AG10803 (cell line): ENCODE data around the gene FMNL2.
A peak's percentile ranks its signal among the peaks of the same experiment; 100 is the strongest.

Experiments
- DNase-seq: peaks from one replicate; pipeline ENCODE4 v3.0.0; 2010; ENCODE audit warnings: low read depth
- H3K4me3 ChIP-seq: 2 replicates; pipeline ENCODE4 v1.5.1; 2011; ENCODE audit warnings: mild to moderate bottlenecking, low read length, control low read depth
- CTCF ChIP-seq: conservative IDR thresholded peaks from 2 replicates; pipeline ENCODE4 v1.5.1; 2011; ENCODE audit warnings: mild to moderate bottlenecking, low read length, control low read depth, inconsistent platforms

FMNL2 gene

DNA sequence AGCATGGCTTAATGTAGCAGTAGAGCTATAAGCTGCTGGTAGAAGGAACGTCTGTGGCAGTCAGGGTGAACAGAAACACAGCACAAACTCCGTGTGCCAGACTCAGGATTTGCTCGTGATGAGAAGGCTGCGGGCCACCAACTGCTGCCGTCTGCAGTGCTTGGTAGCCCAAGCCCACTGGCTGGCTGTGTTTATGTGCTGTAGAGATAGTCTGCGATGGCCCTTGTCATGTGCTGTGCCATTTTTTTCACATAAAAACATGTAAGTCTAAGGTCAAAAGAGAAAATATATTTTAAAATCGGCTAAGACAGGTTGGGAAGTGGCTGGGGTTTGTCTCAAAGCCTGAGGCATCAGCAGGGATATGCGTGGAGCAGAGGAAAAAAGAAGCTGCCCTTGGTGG is 303.6 kb downstream of the FMNL2 start:
- TF ChIP-seq CTCF, result no peak
- H3K4me3 ChIP-seq, result no peak overlapping the region
- no peak for DNase-seq

DNA sequence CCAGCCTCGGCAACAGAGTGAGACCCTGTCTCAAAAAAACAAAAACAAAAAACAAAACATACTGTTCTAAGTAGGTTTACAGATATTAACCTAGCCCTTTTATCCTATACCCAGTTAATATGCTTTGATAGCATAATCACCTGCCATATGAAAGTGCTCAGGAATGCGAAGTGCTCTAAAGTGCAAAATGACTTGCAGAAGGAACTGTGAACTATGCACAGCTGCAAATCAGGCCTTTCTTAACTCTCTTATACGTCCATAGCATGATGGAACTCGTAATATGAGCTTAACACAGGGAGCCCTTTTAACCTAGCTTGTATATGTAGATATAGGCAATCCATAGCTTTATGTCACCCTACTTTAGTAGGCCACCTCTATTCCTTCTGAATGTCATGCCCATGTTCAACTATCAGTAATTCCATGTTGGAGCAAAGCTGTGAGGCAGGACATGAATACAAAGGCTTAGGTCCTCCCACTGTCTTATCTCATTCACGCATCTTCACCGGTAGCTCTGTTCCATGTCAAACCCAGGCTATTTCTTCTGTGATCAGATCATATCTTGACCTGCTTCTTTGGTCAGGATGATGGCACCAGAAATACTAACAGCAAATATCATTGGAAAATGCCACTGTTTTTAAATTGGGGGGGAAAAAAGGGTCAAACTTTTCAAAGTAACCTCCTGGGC is 309.4 kb downstream of the FMNL2 start:
- no peak overlapping the region for H3K4me3 ChIP-seq
- DNase-seq, result no peak
- TF ChIP-seq CTCF, result no peak

DNA sequence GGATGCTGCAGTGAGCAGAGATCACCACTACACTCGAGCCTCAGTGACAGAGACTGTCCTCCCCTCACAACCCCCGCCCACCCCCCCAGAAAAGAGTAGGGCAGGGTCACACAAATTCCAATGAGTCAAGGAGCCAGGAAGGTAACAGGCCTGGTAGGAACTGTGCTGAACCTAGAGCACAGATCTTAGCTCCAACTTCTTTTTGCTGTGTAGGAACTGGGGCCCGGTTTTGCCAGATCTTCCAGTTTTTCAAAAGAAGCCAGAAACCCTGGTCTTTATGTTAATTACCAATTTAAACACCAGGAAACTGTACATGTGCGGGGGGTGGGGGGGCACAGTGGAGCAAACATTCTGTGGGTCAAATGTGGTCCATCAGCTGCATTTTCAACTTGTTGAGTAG is 311.3 kb downstream of the FMNL2 start:
- no peak for TF ChIP-seq CTCF
- H3K4me3 ChIP-seq, result no peak overlapping the region
- no peak for DNase-seq

GRCh38 chr2:152646775-152647174 is 311.8 kb downstream of the FMNL2 start:
- peak; percentile 90 for DNase-seq
- no peak for TF ChIP-seq CTCF
- H3K4me3 ChIP-seq, result no peak overlapping the region

GRCh38 chr2:152647552-152647951 is 312.6 kb downstream of the FMNL2 start:
- DNase-seq, result peak; percentile 67
- TF ChIP-seq CTCF, result no peak

DNA sequence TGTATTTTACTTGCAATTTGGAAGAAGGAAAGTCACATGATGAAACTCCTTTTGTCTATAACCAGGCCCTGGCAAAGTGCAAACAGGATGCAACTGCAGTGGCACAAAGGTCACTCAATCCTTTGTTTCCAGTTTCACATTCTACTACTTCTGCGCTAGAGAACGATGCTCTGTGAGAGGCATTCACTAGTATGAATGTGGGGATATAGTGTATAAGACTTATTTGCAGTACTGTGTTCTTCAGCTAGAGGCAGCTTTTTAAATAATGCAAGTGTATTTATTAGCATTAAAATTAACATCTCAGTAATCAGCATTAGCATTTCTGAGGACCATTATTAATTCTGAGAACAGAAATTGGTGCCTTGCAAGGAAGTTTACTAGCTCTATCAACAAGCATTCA is 313.4 kb downstream of the FMNL2 start:
- peak; percentile 8 for DNase-seq
- peak; percentile 39 for TF ChIP-seq CTCF
- no peak overlapping the region for H3K4me3 ChIP-seq

More at GRCh38 chr2:152647552-152647951, 312.6 kb downstream of the FMNL2 start:
- no peak overlapping the region for H3K4me3 ChIP-seq

DNA sequence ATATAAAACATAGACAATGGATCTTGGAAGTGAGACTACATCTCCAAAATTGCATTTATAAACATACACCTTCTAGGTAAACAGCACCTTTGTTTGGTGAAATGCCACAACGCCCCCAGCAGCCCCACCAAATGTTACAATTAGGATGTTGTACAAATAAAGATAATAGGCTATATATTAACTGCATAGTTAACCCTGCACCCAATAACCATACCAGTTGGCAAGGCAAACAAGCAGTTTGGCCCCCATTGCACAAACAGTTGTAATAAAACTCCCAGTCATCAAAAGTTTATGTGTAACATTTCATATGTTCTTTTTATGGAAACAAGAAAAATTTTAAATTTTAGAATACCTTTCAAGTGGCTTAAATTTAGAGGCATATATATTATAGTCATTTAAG is 315.0 kb downstream of the FMNL2 start:
- no peak for TF ChIP-seq CTCF
- H3K4me3 ChIP-seq, result no peak overlapping the region
- no peak for DNase-seq
